ENCODE measurements around the gene ZNF423.
A peak's percentile ranks its signal among the peaks of the same experiment; 100 is the strongest.

The ZNF423 gene

DNA sequence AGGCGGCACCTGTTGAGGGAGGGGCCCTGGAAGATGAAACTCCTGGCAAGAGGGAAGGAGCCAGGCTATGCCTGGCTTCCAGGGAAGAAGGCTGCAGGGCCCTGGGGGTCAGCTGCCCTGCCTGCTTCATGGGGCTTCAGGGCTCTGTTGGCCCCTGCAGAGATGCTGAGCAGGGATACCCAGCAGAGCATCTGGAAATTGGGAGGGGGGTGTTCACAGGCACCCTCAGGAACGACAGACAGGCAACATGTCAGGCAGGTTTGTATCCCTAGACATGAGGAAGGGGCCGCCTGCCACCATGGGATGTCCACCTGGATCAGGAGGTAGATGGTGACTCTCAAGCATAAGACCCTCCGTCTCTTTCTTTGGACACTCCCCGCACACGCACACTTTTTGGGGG is 13.8 kb upstream of the ZNF423 start:
- no peak for DNase-seq (ENCODE audit: low spot score)

DNA sequence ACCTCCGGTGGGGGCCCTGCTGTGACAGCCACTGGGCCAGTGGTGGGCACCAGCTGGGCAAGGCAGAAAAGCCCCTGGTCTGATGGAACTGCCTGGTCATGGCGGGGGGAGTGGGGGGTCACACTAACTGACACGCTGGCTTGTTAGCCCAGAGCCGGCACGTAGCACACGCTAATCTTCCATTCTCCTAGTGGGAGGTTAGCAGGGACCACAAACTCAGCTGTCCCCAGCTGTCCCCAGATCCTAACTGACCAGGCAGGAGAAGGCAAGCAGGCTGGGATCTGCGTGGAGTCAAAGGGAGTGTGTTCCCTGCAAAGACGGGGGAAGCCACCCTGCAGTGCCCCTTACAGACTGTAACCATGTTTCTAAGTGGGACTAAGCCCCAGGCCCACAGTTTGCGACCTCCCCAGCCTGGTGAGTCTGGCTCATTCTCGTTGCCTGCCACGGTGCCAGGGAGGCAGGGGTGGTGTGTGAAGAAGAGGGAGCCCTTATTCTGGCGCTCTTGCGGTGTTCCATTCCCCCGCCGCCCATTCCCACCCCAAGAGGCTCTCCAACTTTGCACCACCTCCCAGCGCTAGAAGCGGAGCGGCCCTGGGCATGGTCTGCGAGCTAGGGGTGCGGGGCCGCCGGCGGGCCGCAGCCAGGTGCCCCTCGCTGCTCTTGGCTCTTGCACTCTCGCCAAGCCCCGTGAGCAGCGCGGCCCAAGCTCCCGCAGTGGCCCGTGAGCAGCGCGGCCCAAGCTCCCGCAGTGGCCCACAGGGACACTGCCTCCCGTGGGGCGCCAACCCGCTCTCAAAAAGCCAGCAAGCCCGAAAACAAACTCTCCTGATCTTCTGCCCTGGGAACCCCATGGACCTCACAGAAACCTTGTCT is 12.1 kb upstream of the ZNF423 start:
- DNase-seq (ENCODE audit: low spot score), result no peak

DNA sequence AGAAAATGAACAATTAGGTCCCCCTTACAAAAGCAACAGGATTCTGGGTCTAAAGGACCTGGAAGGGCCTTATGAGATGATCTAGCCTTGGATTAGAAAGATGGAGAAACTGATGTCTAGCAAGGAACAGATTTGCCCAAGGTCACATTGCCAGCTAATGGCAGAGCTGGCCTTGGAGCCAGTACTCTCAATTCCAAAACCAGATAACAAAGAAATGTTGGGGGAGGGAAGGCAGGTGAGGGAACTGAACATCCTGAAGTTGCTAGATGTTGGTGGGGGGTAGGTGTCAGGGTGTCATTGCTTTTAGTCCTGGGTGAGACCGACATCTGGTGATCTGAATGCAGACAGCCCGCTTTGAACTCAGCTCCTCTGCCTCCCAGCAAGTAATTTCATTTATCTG is 11.3 kb upstream of the ZNF423 start:
- DNase-seq (ENCODE audit: low spot score), result no peak

DNA sequence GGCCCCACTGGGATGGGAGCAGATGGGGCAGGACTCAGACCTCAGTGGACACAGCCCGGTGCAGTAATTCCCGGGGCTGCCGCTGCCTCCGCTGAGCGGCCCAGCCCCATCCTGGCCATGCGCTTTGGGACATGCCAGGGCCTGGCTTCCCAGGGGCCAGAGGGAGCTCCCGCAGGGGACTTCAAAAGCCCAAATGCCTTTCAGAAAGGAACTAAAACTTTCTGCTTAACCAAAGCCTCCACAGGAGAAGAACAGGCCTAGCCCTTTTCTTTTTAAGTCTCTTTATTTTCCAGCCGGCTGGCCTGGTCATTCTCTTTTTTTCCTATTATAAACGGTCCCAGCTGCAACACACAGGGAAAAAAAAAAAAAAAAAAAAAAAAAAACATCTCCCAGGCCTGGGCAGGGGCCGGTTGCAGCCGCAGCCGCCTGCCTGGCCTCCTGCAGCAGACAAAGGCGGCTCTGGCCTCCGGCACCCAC is 10.7 kb upstream of the ZNF423 start:
- DNase-seq (ENCODE audit: low spot score), result no peak

DNA sequence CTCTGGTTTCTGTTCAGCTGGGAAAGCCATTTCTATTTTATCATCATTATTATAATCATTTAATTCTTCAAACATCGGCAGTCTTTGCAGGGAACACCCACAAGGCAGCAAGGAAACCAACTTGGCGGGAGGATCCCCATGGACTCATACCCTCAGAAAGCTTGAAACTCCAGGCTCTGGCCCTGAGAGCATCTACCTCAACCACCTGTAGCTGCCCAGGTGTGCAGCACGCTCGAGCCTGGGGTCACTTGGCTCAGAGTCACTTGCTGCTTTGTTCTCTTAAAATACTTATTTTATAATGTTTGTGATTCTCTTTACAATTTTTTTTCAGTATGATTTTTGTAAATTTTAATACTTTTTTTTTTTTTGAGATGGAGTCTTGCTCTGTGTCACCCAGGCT is 6.8 kb upstream of the ZNF423 start:
- no peak for DNase-seq (ENCODE audit: low spot score)

DNA sequence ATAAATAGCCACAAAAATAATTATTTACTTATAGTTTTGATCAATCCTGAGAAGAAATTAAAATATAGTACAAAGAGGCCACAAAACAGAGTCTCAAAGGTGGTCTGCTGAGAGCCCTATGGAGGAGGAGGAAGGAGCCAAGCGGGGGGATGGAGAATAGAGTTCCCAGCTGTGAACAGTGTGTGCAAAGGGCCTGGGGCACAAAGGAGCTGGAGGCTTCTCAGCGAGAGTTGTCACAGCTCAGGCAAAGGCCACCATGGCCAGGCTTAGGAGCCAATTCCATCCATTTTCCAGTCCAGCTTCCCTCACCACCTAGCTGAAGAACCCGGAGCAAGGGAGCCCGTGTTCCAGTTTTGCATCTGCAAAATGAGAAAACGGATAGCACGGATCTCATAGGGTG is 5.4 kb upstream of the ZNF423 start:
- DNase-seq (ENCODE audit: low spot score), result no peak

DNA sequence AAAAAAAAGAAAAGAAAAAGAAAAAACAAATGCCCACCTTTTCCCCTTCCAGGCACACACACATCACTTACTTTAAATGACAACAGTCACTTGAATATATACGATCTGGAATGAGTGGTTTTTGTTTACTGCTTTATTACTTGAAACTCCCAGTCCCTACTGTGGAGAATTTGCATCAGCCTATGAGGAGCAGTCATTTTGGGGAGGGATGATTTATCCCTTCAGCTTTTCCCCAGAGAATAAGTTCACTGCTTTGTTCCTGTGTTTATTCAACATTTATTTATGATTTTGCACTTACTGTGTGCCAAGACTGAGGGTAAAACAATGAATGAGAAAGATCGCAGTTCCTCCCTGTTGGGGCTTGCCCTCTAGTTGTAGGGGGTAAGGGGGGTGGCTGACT is 4.7 kb upstream of the ZNF423 start:
- DNase-seq (ENCODE audit: low spot score), result no peak

DNA sequence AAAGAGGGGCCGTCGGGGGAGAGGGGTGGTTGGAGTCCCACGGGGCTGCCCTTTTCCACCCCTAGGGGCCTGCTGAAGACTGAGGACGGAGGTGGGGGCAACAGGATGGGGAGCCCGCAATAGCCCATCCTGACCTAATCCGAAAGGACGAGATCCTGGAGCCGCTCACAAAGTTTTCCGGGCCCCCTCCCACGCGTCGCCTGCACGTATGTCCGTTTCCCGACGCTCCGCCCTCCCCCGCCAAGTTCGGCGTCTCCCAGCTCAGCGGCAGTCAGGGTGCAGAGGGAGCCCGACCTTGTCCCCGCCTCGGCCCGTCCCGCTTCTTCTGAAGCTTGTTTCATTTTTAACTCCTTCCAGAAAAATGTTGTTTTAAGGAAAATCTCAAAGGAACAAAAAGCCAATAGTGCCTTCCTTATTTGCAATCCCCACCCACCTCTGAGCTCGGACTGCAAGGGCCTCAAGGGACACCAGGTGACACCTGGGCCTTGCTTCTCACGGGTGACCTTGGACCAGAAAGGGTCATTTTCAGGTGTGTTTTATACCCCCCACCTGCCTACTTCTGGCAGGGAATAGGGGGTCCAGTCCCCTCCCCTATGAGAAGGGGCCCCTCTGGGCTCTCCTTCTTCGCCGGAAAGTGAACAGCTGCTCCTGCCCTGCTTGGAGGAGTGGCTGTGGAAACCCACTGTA is 3.4 kb upstream of the ZNF423 start:
- no peak for DNase-seq (ENCODE audit: low spot score)

DNA sequence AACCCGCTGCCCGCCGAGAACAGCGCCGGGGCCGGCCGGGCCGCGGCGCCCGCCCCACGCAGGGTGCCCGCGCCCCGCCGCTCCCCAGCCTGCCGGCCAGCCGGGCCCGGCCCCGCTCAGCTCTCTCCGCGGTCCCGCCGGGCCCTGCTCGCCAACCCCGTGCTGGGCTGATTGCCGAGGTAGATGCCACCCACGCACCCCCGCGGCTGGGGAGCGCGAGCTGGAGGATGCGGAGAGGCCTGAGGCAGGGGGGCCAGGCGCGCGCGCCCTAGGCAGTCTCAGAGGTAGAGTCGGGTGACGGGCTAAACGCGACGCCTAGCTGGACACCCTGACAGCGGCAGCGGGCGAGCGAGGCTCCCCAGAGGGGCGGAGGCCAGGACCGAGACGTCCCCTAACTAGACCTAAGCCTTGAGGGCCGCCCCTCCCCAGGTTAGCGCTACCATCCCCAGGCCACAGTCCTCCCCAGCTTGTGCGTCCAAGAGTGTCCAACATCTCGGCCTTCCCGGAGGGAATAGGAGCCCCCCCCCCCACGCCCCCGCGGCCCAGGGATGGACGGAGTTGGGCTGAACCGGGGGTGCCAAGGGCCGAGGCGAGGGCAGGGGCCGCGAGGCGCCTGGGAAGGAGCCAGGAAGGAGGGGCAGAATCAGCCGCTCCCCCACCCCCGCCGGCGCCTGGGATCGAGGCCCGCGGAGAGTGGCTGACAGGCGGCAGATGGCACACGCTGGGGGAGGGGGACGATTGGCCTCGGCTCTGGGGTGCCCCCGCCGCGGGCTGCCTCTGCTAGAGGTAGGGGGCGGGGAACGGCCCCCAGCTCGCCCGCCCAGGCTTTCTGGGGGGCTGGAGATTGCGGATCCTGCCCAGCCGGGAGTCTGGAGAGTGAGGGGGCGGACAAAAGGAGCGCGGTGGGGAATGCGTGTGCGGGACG is 2.5 kb upstream of the ZNF423 start:
- DNase-seq (ENCODE audit: low spot score), result peak; percentile 32

DNA sequence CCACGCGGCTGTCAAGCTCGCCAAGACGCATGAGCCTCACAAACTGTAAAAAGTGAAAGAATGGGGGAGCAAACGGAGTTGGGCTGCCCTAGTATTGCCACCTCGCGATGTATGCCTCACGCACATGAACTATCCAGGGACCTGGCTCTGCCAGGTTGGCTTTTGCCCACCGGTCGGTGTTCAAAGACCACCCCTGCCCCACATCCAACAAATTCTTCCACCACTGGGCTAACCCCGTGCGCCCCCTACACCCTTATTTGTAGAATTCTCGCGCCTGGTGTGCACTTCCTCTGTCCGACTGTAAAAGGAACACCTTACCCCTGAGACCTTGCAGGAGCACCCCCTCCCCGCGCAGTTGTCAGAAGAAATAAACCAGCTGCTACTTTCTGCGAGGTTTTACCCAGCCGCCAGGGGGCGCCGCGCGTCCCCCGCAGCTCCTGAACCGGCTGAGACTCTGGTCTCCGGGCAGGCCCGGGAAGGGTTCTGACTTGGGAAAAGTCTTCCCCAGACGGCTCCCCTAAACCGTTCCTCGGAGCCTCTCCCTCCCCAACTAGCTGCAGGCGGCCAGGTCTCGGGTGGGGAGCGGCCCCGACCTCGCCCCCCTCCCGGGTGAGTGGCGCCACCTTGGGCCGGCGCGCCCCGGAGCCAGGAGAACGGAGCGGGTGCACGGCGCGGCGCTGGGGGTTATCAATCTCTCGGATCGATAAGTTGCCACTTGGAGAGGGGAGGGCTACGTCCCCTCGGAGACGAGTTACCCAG is 1.7 kb upstream of the ZNF423 start:
- peak; percentile 65 for DNase-seq (ENCODE audit: low spot score)

DNA sequence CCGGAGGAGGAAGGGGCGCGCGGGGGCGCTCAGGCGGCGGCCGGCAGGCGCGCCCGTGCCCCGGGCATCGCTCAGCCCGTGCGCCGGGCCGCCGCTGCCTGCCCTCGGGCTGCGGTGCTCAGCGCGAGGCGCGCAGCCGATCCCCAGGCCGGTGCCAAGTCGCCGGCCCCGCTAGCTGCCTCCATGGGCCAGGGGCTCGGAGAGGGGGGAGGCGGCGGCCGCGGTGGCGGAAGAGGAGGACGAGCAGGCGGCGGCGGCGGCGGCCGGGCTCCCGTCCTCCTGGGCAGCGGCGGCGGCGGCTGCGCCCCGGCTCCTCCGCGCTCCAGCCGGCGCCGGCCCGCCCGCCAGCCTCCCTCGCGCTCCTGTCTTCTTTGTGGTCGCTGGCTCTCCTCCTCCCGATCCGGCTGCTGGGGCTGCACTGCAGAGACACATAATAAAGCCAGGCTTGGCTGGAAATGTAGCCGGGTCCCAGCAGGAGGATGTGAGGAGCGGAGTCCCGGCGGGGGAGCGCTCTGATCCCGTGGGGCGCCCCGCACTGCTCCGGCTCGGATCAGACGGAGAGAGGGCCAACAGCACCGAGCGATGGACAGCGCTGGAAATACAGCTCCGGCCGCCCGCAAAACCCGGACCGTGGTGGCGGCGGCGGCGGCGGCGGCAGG is 889 bp upstream of the ZNF423 start:
- DNase-seq (ENCODE audit: low spot score), result peak; percentile 68

DNA sequence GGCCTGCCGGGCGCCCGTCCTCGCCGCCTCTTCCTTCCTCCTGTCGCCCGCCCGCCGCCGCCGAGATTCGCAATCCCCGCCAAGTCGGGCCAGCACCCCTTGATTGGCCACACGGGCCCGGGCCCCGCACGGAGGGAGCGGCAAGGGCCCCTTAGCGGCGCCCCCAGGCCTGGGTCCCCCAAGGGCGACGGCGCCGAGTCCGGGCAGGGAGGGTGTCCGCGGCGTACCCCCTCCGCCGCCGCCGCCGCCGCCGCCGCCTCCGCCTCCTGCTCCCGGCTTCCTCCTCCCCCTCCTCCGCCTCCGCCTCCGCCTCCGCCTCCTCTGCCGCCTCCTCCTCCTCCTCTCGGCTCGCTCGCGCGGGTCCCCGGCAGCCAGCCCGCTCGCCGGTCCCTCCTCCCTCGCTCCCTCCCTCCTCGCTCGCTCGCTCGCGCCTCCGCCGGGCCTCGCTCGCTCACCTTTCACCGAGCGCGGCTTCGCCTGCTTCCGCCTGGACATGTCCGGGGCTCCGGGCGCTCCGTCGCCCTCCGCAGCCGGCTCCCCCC is 561 bp downstream of the ZNF423 start:
- peak; percentile 57 for DNase-seq (ENCODE audit: low spot score)

DNA sequence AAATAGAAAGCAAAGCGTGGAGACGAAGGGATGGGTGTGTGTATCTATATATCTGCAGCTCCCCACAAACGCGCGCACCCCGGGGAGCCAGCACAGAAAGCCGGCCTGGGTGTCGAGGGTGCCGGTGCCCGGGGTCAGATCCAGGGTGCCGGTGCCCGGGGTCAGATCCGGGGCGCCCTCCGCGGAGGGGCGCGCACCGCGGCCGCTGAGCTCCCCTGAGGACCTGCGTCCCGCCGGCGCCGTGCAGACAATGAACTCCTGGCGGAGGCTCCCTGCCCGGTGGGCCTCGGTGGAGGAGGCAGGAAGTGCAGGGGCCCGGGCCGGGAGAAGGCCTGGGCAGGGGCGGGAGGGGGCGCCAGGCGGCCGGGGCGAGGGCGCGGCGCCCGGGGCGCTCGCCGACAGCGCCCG is 1.1 kb downstream of the ZNF423 start:
- peak; percentile 25 for DNase-seq (ENCODE audit: low spot score)

DNA sequence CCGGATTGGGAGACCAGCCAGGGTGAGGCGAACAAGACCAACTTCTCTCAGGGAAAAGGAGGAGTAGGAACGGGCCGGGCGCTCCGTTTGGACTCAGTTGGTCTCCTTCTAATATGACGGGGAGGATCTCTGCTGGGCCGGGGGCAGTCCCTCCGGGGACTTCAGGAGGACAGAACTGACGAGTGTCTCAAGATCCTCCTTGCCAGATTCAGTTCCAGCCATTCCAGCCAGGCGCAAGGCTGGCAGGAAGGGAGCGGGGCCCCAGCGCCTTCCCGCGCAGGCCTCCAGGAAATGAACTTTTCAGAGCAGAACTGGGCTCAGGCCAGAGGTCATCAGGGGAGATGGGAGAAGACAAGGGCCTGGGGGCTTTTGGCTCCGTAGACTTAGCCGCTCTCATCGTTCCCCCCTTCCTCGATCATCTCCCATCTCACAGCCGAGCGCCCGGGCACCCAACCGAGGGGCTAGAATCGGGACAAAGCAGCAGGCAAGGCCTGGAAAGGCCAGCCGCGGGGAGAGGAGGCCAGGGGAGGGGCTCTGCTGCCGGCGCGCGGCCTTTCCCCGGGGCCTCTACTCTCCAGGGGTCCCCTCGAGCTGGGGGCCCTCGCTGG is 1.6 kb downstream of the ZNF423 start:
- no peak for DNase-seq (ENCODE audit: low spot score)

DNA sequence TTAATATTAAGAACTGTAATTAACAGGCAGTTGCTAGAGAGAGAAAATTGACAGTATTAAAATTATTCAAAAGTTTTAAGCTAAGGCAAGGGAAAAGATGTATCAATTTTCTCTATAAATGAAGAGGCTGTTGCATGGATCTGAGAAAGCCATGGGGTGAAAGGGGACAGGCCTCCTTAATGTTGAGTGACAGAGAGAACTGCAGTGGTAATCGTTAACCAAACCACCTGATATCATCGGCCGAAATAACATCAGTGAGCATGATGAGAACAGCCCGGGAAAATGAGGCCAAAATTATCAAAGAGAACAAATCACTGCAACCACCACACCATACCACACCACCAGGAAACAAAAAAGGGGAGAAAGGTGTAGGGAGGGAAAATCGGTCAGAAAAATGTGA is 3.6 kb downstream of the ZNF423 start:
- DNase-seq (ENCODE audit: low spot score), result no peak

DNA sequence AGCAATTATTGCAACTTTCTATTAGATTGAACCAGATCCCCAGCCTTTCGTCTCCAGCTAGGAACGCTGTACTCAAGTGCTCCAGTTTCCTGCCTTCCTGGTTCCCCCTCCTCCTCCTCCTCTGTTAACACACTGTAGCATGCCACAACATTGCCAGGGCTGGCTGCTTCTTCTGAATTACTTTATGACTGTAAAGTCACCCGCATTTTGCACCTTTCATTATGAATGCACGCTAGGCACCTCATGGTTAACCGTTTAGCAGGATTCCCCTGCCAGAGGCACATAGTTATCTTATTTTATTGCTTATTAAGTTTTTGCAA is 4.5 kb downstream of the ZNF423 start:
- DNase-seq (ENCODE audit: low spot score), result no peak

DNA sequence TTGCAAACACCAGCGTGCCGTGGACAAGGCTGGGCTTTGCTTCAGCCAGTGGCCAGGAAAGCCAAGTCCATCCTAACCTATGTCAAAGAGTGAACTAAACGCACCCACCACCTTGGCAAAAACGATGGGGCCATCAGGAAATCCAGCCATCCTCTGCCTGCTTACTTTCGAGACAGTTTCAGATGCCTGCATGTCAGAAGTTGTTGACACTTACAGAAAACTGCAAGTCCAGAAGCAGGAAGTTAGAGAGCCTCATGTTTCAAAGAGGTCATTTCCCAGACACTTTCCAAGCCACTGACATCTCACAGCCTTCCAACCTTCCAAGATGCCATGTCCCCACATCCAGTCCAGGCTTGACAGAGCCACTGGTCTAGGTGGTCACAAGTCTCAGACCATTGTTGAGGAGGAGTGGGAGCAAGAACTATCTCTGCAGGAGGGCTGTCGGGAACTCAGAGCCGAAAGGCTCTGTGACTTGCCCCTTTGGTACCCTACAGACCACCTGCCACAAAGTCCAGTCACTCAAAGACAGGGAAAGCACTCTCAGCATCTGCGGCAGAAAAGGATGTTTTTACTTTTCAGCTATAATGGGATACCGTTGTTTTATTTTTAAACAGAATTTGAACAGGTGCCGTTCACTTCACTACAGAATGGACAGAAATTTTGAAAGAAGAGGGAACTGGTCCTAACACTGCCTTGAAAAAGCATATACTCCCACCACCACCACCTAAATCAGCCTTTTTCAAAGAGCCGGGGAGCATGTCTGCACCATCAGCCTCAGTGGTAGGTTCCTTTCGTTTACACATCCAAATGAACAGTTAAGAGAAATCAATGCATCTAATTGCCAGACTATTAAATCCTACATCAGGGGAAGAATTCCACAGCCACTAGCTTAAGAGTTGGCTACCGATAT is 5.1 kb downstream of the ZNF423 start:
- DNase-seq (ENCODE audit: low spot score), result no peak

DNA sequence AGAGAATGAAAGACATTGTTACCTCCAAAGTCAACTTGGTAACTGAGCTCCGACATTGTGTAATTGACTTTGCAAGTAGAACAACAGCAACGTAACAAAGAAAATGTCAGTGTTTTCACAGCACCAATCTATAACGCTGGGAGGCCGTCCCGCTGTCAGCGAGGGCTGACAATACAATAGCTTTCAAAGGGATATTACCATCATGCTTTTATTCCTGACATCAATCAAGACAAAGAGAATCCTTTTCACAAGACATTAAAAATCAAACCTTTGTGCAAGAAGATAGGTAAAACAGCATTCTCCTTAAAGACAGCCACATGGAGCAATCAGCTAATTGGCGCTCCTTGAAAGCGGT is 6.2 kb downstream of the ZNF423 start:
- no peak for DNase-seq (ENCODE audit: low spot score)

DNA sequence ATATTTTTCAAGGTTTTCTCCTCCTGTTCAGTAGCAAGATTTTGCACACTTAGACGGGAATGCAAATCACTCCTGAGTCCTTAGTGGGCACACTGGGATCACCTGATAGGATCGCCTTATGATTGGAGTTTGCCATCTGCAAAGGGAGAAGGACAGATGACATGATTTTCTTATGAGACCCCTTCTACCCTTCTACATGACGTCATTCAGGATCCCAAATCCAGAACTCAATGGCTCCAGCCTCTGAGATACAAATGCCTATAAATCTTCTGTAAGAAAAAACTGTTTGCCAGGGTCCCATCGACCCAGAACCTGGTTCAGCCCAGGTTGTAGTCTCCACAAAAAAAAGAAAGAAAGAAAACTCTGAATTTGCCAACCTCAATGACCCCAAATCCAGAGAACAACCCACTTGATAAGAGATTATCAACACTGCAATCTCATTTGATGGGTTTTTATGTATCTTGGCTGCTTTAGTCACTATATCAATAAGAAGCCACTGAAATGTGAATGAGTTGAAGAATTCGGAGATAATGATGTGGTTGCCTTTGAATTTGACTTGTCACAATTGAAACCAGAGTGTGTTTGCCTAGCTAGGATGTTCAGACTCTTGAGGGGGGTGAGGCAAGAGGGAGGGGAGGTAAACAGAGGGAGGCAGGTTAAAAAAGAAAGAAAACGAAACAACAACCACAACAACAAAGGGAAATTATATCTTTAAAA is 6.7 kb downstream of the ZNF423 start:
- DNase-seq (ENCODE audit: low spot score), result no peak

Measured in SW480 (cell line).